ENCODE data around the gene PROM1. TPM values are rescaled to one million over a fixed set of nuclear protein-coding genes. Genes with fewer than 3 reads are reported as not detected.
A peak's percentile ranks its signal among the peaks of the same experiment; 100 is the strongest.

The PROM1 gene
- total RNA-seq, 1 experiment from 2014 or later: 65.1 TPM

GRCh38 chr4:16050669-16051068, 33.2 kb downstream of the PROM1 start:
- ChIA-PET POLR2A (no interaction called here), CTCF (interaction anchor here (0.7 kb wide), 1 partner anchor 217 kb away, joined by 3 read pairs; no protein-coding TSS in a partner anchor)
- Mint-ChIP-seq H3K4me1 (peaks cover 22% of the 10 kb centered on the region), H3K4me3 (no peak overlapping the region), H3K27me3 (ENCODE audit: low read depth) (no peaks in the 10 kb centered on the region), H3K9me3 (no peaks in the 10 kb centered on the region), H3K36me3 (peaks cover 6% of the 10 kb centered on the region), H3K27ac (peak overlapping the region; percentile 85)
- TF ChIP-seq AR (CRISPR knock-in tag; IDR thresholded peaks at IDR 0.05): no peak
- TF ChIP-seq OVOL2 (CRISPR knock-in tag; IDR thresholded peaks at IDR 0.05; ENCODE audit: borderline replicate concordance): no peak
- TF ChIP-seq TP53 (CRISPR knock-in tag; IDR thresholded peaks at IDR 0.05): no peak
- no peak for TF ChIP-seq ZNF416 (CRISPR knock-in tag; IDR thresholded peaks at IDR 0.05)
- no peak for TF ChIP-seq CTCF (IDR thresholded peaks at IDR 0.05)
- TF ChIP-seq GTF2I (CRISPR knock-in tag; conservative IDR thresholded peaks at IDR 0.05): no peak
- no peak for TF ChIP-seq SP1 (CRISPR knock-in tag; conservative IDR thresholded peaks at IDR 0.05)
- TF ChIP-seq TEAD1 (CRISPR knock-in tag; IDR thresholded peaks at IDR 0.05): no peak
- no peak for TF ChIP-seq SMAD3 (CRISPR knock-in tag; IDR thresholded peaks at IDR 0.05; ENCODE audit: borderline replicate concordance)
- no peak for TF ChIP-seq TEAD4 (CRISPR knock-in tag; IDR thresholded peaks at IDR 0.05)
- no peak for TF ChIP-seq ZNF138 (CRISPR knock-in tag; conservative IDR thresholded peaks at IDR 0.05)
- no peak for TF ChIP-seq FOXP1 (CRISPR knock-in tag; IDR thresholded peaks at IDR 0.05; ENCODE audit: borderline replicate concordance)
- no peak for DNase-seq (ENCODE audit: low spot score)
- no peak for ATAC-seq

- Mint-ChIP-seq H3K4me1 (peaks cover 41% of the 10 kb centered on the region), H3K36me3 (no peaks in the 10 kb centered on the region; the same call in 1 of the 2 replicates), H3K27ac (no peak overlapping the region), H3K9me3 (no peaks in the 10 kb centered on the region), H3K27me3 (ENCODE audit: low read depth) (no peaks in the 10 kb centered on the region), H3K4me3 (no peak overlapping the region)
- ATAC-seq (peak; percentile 72), DNase-seq (ENCODE audit: low spot score) (no peak)
- POLR2A ChIA-PET: no interaction called here
- CTCF ChIA-PET: interaction anchor here (1.3 kb wide), 1 partner anchor 33 kb away, joined by 3 read pairs; no protein-coding TSS in a partner anchor
- TF ChIP-seq NR1H2 (CRISPR knock-in tag; IDR thresholded peaks at IDR 0.05): no peak
- TF ChIP-seq NFYB (CRISPR knock-in tag; conservative IDR thresholded peaks at IDR 0.05; ENCODE audit: low read depth): no peak
- TF ChIP-seq ATF2 (CRISPR knock-in tag; IDR thresholded peaks at IDR 0.05; ENCODE audit: borderline replicate concordance, low read depth): no peak
- no peak for TF ChIP-seq FOXK1 (CRISPR knock-in tag; IDR thresholded peaks at IDR 0.05)
- no peak for TF ChIP-seq ZNF416 (CRISPR knock-in tag; IDR thresholded peaks at IDR 0.05)
- no peak for TF ChIP-seq ATF6 (CRISPR knock-in tag; IDR thresholded peaks at IDR 0.05)
- TF ChIP-seq TEAD1 (CRISPR knock-in tag; IDR thresholded peaks at IDR 0.05): no peak
- no peak for TF ChIP-seq ZNF219 (CRISPR knock-in tag; IDR thresholded peaks at IDR 0.05; ENCODE audit: borderline replicate concordance)
- TF ChIP-seq CREB1 (CRISPR knock-in tag; IDR thresholded peaks at IDR 0.05): no peak
- no peak for TF ChIP-seq TCF7 (CRISPR knock-in tag; IDR thresholded peaks at IDR 0.05; ENCODE audit: low read depth)
- no peak for TF ChIP-seq CTCF (IDR thresholded peaks at IDR 0.05)
- TF ChIP-seq HMGA2 (CRISPR knock-in tag; IDR thresholded peaks at IDR 0.05): no peak
- TF ChIP-seq NFATC4 (CRISPR knock-in tag; IDR thresholded peaks at IDR 0.05): no peak
- no peak for TF ChIP-seq JUN (CRISPR knock-in tag; IDR thresholded peaks at IDR 0.05)
- no peak for TF ChIP-seq CREM (CRISPR knock-in tag; IDR thresholded peaks at IDR 0.05)
- no peak for TF ChIP-seq SMAD4 (CRISPR knock-in tag; IDR thresholded peaks at IDR 0.05)
Measured at GRCh38 chr4:16048619-16049419, 35.0 kb downstream of the PROM1 start.
